Right lobe of liver (tissue), 4 donors: ENCODE data around the gene PTPN5.

Source experiments
- POLR2A ChIP-seq: fragments of 450-650 bp; IDR thresholded peaks from one replicate; pipeline ENCODE4 v1.6.1; 2017; ENCODE audit warnings: antibody characterized with exemption, mild to moderate bottlenecking
- TF ChIP-seq, protein P1 (sequence below), 4 donors: fragments of 200-600 bp in 3 of 4; fragments of 450-650 bp in 1 of 4; IDR thresholded peaks; one replicate each; pipeline versions ENCODE4 v1.5.1 to v1.8.0; 2016 to 2022; ENCODE audit warnings: antibody characterized with exemption in 4 of 4, mild to moderate bottlenecking in 2 of 4
- donor health status: DM: no; HTN: no; CAD: no.
- donor health status: DM: no; HTN: no; CAD: no.
- donor health status: DM: no; HTN: yes; CAD: no.

DNA sequence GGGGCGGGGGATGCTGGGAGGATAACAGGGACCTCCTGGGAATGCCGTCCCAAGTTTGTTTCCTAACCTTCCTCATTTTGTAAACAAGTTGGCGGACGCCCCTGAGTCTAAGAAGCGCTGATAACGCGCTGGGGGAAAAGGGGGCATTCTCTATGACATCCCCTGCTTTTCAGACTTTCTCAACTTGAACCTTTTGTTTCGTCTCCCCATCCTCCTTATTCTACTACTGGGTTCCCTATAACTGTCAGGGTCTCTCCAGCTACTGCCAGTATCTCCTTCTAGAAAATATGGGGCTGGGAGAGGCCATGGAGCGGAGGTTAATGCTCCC, 92.4 kb downstream of the PTPN5 start:
- TF ChIP-seq, protein P1, sequence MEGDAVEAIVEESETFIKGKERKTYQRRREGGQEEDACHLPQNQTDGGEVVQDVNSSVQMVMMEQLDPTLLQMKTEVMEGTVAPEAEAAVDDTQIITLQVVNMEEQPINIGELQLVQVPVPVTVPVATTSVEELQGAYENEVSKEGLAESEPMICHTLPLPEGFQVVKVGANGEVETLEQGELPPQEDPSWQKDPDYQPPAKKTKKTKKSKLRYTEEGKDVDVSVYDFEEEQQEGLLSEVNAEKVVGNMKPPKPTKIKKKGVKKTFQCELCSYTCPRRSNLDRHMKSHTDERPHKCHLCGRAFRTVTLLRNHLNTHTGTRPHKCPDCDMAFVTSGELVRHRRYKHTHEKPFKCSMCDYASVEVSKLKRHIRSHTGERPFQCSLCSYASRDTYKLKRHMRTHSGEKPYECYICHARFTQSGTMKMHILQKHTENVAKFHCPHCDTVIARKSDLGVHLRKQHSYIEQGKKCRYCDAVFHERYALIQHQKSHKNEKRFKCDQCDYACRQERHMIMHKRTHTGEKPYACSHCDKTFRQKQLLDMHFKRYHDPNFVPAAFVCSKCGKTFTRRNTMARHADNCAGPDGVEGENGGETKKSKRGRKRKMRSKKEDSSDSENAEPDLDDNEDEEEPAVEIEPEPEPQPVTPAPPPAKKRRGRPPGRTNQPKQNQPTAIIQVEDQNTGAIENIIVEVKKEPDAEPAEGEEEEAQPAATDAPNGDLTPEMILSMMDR (IDR thresholded peaks at IDR 0.05) = no peak
- TF ChIP-seq POLR2A = no peak
